ENCODE results near the gene CYP4X1.

CYP4X1 gene

DNA sequence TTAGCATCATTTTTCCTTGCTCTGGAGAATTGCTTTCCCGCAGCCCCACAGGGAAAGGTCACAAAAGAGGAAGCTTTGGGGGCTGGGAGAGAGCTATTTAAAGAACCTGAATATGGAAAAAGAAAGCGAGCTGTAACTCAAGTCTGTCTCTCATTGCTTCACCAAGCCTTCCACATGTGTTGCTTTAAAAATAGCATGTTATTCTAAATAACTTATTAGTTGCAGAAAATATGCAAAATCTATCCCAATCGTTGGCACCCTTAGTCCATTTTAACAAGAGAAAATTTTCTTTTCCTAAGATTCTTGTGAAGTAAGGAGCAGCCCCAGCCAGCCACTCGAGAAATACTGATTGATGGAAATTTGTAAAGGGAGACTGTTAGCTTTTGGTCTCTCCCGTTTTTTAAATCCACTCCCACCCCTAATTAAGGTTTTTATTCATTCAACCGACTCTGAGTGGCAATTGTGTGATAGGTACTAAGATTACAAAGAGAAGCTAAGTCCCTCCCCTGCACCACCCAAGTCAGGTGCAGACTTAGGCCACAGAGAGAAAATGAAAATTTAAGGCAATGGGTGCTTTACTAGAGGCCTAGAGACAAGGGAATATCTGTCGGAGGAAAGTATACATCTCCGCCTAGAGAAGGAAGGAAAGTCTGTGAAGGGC, 802 bp downstream of the CYP4X1 start:
- no peaks in the 10 kb centered on the region for H3F3A ChIP-seq (ENCODE audit: insufficient read depth, low read length)
- H3K79me2 ChIP-seq (ENCODE audit: insufficient read depth, low read length), result no peaks in the 10 kb centered on the region
- H3K4me2 ChIP-seq (ENCODE audit: low read length), result no peak overlapping the region
- H3K4me3 ChIP-seq (ENCODE audit: low read depth, low read length, poor library complexity, severe bottlenecking), result no peak overlapping the region
- TF ChIP-seq, protein P1, sequence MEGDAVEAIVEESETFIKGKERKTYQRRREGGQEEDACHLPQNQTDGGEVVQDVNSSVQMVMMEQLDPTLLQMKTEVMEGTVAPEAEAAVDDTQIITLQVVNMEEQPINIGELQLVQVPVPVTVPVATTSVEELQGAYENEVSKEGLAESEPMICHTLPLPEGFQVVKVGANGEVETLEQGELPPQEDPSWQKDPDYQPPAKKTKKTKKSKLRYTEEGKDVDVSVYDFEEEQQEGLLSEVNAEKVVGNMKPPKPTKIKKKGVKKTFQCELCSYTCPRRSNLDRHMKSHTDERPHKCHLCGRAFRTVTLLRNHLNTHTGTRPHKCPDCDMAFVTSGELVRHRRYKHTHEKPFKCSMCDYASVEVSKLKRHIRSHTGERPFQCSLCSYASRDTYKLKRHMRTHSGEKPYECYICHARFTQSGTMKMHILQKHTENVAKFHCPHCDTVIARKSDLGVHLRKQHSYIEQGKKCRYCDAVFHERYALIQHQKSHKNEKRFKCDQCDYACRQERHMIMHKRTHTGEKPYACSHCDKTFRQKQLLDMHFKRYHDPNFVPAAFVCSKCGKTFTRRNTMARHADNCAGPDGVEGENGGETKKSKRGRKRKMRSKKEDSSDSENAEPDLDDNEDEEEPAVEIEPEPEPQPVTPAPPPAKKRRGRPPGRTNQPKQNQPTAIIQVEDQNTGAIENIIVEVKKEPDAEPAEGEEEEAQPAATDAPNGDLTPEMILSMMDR (IDR thresholded peaks at IDR 0.05; ENCODE audit: low read length), result no peak
- no peak for TF ChIP-seq EZH2 (IDR thresholded peaks at IDR 0.05; ENCODE audit: borderline replicate concordance, low read length)
- H2AFZ ChIP-seq (ENCODE audit: low read length), result no peak overlapping the region
- no peaks in the 10 kb centered on the region for H4K20me1 ChIP-seq (ENCODE audit: insufficient read depth, low read length)
- H3K9me3 ChIP-seq (ENCODE audit: low read length), result no peaks in the 10 kb centered on the region
- H3K27ac ChIP-seq (ENCODE audit: low read depth, low read length, poor library complexity, severe bottlenecking), result no peak overlapping the region
- no peaks in the 10 kb centered on the region; the same call in 1 of the 2 replicates for H3K27me3 ChIP-seq (ENCODE audit: insufficient read depth, low read length)
- no peaks in the 10 kb centered on the region for H3K9me2 ChIP-seq (ENCODE audit: low read depth, low read length)
- no peak overlapping the region for H3K9ac ChIP-seq (ENCODE audit: low read length)
- no peaks in the 10 kb centered on the region for H3K36me3 ChIP-seq (ENCODE audit: insufficient read depth, low read length)
- H3K4me1 ChIP-seq (ENCODE audit: insufficient read depth, low read length, severe bottlenecking), result no peaks in the 10 kb centered on the region

DNA sequence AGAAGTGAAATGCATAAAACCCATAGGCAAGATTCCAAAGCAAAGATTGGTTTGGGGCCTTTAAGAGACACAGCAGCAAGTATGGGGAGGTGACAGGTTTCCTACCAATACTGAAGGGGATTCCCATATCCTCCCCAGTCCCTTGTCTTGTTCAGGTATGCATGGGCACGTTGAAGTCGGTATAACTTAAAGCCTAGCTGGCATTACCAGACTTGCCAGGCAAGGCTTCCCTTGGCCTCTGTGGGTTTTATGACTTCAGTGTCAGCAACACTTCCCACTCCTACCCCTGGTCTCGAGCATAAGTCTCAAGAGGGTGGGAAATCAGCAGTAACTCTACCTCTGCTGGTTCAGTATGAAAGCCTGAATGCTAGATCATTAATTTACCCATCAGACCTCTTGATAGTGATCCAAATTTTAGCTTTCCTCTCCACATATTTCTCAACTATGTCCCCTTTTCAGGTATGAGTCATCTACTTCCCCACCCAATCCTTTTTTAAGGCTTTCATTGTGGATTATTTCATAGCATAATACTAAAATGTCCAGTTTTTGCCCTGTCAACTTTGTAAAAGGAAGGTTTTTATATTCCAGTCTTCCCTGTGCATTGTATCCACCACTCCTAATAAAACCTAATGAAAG, 6.8 kb downstream of the CYP4X1 start:
- TF ChIP-seq, protein P1 (IDR thresholded peaks at IDR 0.05; ENCODE audit: low read length), result no peak
- no peak for TF ChIP-seq EZH2 (IDR thresholded peaks at IDR 0.05; ENCODE audit: borderline replicate concordance, low read length)
- Histone ChIP-seq H3K36me3 (ENCODE audit: insufficient read depth, low read length) (no peaks in the 10 kb centered on the region), H3K27me3 (ENCODE audit: insufficient read depth, low read length) (no peaks in the 10 kb centered on the region; the same call in 1 of the 2 replicates), H3K79me2 (ENCODE audit: insufficient read depth, low read length) (no peaks in the 10 kb centered on the region), H3K9me2 (ENCODE audit: low read depth, low read length) (no peaks in the 10 kb centered on the region), H3K27ac (ENCODE audit: low read depth, low read length, poor library complexity, severe bottlenecking) (no peak overlapping the region), H2AFZ (ENCODE audit: low read length) (no peak overlapping the region), H3F3A (ENCODE audit: insufficient read depth, low read length) (no peaks in the 10 kb centered on the region), H3K9me3 (ENCODE audit: low read length) (no peaks in the 10 kb centered on the region), H3K4me3 (ENCODE audit: low read depth, low read length, poor library complexity, severe bottlenecking) (no peak overlapping the region), H3K4me1 (ENCODE audit: insufficient read depth, low read length, severe bottlenecking) (no peaks in the 10 kb centered on the region), H3K4me2 (ENCODE audit: low read length) (no peak overlapping the region), H4K20me1 (ENCODE audit: insufficient read depth, low read length) (no peaks in the 10 kb centered on the region), H3K9ac (ENCODE audit: low read length) (no peak overlapping the region)

DNA sequence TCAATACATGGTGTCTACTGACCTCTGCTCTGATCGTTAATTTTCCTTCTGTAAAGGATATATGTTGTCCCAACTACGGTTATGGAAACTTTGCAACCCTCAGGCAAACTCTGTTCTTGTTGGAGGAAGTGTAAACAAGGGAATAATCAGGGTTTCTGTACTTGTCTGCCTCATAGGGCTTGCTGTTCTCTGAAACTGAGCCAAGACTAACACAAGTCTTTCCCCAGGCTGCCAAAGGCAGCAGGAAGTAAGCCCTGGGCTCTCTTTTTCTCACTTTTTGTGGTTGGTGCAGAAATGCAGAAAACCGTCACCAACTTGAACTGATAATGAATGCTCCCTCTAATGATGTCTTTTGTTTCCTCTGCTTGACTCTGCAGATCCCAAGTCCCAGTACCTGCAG, 7.6 kb downstream of the CYP4X1 start:
- no peaks in the 10 kb centered on the region for H4K20me1 ChIP-seq (ENCODE audit: insufficient read depth, low read length)
- H3K9me2 ChIP-seq (ENCODE audit: low read depth, low read length), result no peaks in the 10 kb centered on the region
- no peak overlapping the region for H3K4me2 ChIP-seq (ENCODE audit: low read length)
- no peaks in the 10 kb centered on the region for H3F3A ChIP-seq (ENCODE audit: insufficient read depth, low read length)
- H3K4me1 ChIP-seq (ENCODE audit: insufficient read depth, low read length, severe bottlenecking), result no peaks in the 10 kb centered on the region
- H3K9me3 ChIP-seq (ENCODE audit: low read length), result no peaks in the 10 kb centered on the region
- no peaks in the 10 kb centered on the region; the same call in 1 of the 2 replicates for H3K27me3 ChIP-seq (ENCODE audit: insufficient read depth, low read length)
- no peak overlapping the region for H3K4me3 ChIP-seq (ENCODE audit: low read depth, low read length, poor library complexity, severe bottlenecking)
- H3K9ac ChIP-seq (ENCODE audit: low read length), result no peak overlapping the region
- H3K36me3 ChIP-seq (ENCODE audit: insufficient read depth, low read length), result no peaks in the 10 kb centered on the region
- no peaks in the 10 kb centered on the region for H3K79me2 ChIP-seq (ENCODE audit: insufficient read depth, low read length)
- no peak overlapping the region for H3K27ac ChIP-seq (ENCODE audit: low read depth, low read length, poor library complexity, severe bottlenecking)
- H2AFZ ChIP-seq (ENCODE audit: low read length), result no peak overlapping the region
- TF ChIP-seq, protein P1 (IDR thresholded peaks at IDR 0.05; ENCODE audit: low read length), result no peak
- TF ChIP-seq EZH2 (IDR thresholded peaks at IDR 0.05; ENCODE audit: borderline replicate concordance, low read length), result no peak
